AG09309 (cell line): ENCODE data around the gene EVI5.

Experiments
- DNase-seq: peaks from one replicate; pipeline ENCODE4 v3.0.0-alpha.2; 2010; ENCODE audit warnings: low read depth
- H3K4me3 ChIP-seq: 2 replicates; pipeline ENCODE4 v1.5.1; 2011; ENCODE audit warnings: mild to moderate bottlenecking, low read depth, low read length, moderate library complexity; ENCODE audit not compliant: control insufficient read depth
- CTCF ChIP-seq: IDR thresholded peaks from 2 replicates; pipeline ENCODE4 v1.5.1; 2011; ENCODE audit warnings: mild to moderate bottlenecking, low read depth, low read length, inconsistent platforms; ENCODE audit not compliant: insufficient read depth, control insufficient read depth; ENCODE audit errors: missing control alignments

Gene EVI5

GRCh38 chr1:92826792-92827191, 41.9 kb upstream of the EVI5 start:
- no peak for DNase-seq
- no peak overlapping the region for H3K4me3 ChIP-seq
- TF ChIP-seq CTCF, result no peak

GRCh38 chr1:92822879-92823278, 38.0 kb upstream of the EVI5 start:
- no peak overlapping the region for H3K4me3 ChIP-seq
- no peak for TF ChIP-seq CTCF

GRCh38 chr1:92820551-92820950, 35.6 kb upstream of the EVI5 start:
- TF ChIP-seq CTCF, result no peak
- DNase-seq, result no peak
- H3K4me3 ChIP-seq, result no peak overlapping the region

More at GRCh38 chr1:92822879-92823278, 38.0 kb upstream of the EVI5 start:
- no peak for DNase-seq

- H3K4me3 ChIP-seq, result no peak overlapping the region
- TF ChIP-seq CTCF, result peak; percentile 12
- DNase-seq, result no peak
Measured at GRCh38 chr1:92820024-92820423, 35.1 kb upstream of the EVI5 start.

GRCh38 chr1:92817986-92818764, 33.3 kb upstream of the EVI5 start:
- peak; percentile 83 for TF ChIP-seq CTCF
- no peak for DNase-seq

GRCh38 chr1:92817137-92817697, 32.3 kb upstream of the EVI5 start:
- no peak for DNase-seq
- H3K4me3 ChIP-seq, result no peak overlapping the region
- TF ChIP-seq CTCF, result no peak

More at GRCh38 chr1:92817986-92818764, 33.3 kb upstream of the EVI5 start:
- H3K4me3 ChIP-seq, result no peak overlapping the region
